ENCODE data around the gene CNTF. TPM values are rescaled to one million over a fixed set of nuclear protein-coding genes. Genes with fewer than 3 reads are reported as not detected.
A peak's percentile ranks its signal among the peaks of the same experiment; 100 is the strongest.

Gene CNTF
- total RNA-seq, 1 donor from 2014 or later: 0.60 TPM

- no peak for DNase-seq (ENCODE audit: low spot score)
These were observed 19.5 kb downstream of the CNTF start for GRCh38 chr11:58641803-58642581.

- no peak for DNase-seq (ENCODE audit: low spot score)
These were observed 23.4 kb downstream of the CNTF start for GRCh38 chr11:58645854-58646253.

GRCh38 chr11:58647141-58647699 lies 24.8 kb downstream of the CNTF start:
- no peak for DNase-seq (ENCODE audit: low spot score)

GRCh38 chr11:58647866-58648265 lies 25.4 kb downstream of the CNTF start:
- DNase-seq (ENCODE audit: low spot score): no peak

- no peak for DNase-seq (ENCODE audit: low spot score)
These were observed 27.2 kb downstream of the CNTF start for GRCh38 chr11:58649623-58650022.

GRCh38 chr11:58650496-58650895 lies 28.0 kb downstream of the CNTF start:
- DNase-seq (ENCODE audit: low spot score): no peak

GRCh38 chr11:58652726-58653280 lies 30.3 kb downstream of the CNTF start:
- no peak for DNase-seq (ENCODE audit: low spot score)

- peak; percentile 78 for DNase-seq (ENCODE audit: low spot score)
These were observed 31.8 kb downstream of the CNTF start for GRCh38 chr11:58654079-58654907.

- DNase-seq (ENCODE audit: low spot score): no peak
These were observed 32.4 kb downstream of the CNTF start for GRCh38 chr11:58654908-58655296.

GRCh38 chr11:58656348-58656747 lies 33.9 kb downstream of the CNTF start:
- DNase-seq (ENCODE audit: low spot score): no peak

- no peak for DNase-seq (ENCODE audit: low spot score)
These were observed 36.2 kb downstream of the CNTF start for GRCh38 chr11:58658623-58659022.

- no peak for DNase-seq (ENCODE audit: low spot score)
These were observed 36.9 kb downstream of the CNTF start for GRCh38 chr11:58659404-58659803.

GRCh38 chr11:58659910-58660570 lies 37.6 kb downstream of the CNTF start:
- DNase-seq (ENCODE audit: low spot score): no peak

GRCh38 chr11:58671983-58672633 lies 49.6 kb downstream of the CNTF start:
- DNase-seq (ENCODE audit: low spot score): no peak

- DNase-seq (ENCODE audit: low spot score): no peak
These were observed 52.1 kb downstream of the CNTF start for GRCh38 chr11:58674609-58675008.

Other genes starting within 250 kb of the CNTF start
- not detected for gene OR5B3, start 215.8 kb upstream of the CNTF start, total RNA-seq
- gene OR5B2, start 194.5 kb upstream of the CNTF start, total RNA-seq: not detected
- gene OR5B12, start 180.4 kb upstream of the CNTF start, total RNA-seq: not detected
- gene OR5B21, start 114.6 kb upstream of the CNTF start, total RNA-seq: not detected
- 11.8 TPM for gene LPXN, start 46.8 kb upstream of the CNTF start, total RNA-seq
- 46.9 TPM for gene ZFP91, start 43.6 kb upstream of the CNTF start, total RNA-seq
- 0.49 TPM for gene GLYAT, start 109.3 kb downstream of the CNTF start, total RNA-seq
- 19.0 TPM for gene GLYATL2, start 222.0 kb downstream of the CNTF start, total RNA-seq

All from mucosa of gallbladder (tissue), 1 donor.